GM18520 (cell line): ENCODE measurements around the gene SMARCA4.
"Not testable (repeated sequence)": the region's sequence is repeated elsewhere in the genome, so short reads cannot be mapped to it uniquely, and the experiment has no call there.

ENCODE experiments used
- ATAC-seq: cut with Tn5 transposase; IDR thresholded peaks from one replicate; pipeline ENCODE4 v1.9.1; 2021; ENCODE audit not compliant: unreplicated experiment

SMARCA4 gene

GRCh38 chr19:10975374-10976130 is 14.7 kb downstream of the SMARCA4 start:
- ATAC-seq: no peak

GRCh38 chr19:10976131-10976892 is 15.5 kb downstream of the SMARCA4 start:
- ATAC-seq: no peak

DNA sequence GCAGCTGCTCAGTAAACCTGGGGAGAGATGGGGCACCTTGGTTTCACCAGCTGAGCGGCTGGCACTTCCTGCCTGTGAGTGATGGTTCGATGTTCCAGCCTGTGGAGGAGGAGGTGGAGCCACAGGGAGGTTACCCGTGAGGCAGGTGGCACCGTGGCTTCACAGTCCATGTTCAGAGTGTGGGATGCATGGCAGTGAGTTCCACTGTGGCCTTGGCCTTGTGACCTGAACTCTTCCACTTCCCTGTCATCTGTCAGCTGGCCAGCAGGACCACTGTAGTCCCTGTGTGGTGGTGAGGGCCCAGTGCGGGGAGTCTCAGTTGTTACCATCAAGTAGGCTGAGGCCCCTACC is 16.9 kb downstream of the SMARCA4 start:
- no peak for ATAC-seq

DNA sequence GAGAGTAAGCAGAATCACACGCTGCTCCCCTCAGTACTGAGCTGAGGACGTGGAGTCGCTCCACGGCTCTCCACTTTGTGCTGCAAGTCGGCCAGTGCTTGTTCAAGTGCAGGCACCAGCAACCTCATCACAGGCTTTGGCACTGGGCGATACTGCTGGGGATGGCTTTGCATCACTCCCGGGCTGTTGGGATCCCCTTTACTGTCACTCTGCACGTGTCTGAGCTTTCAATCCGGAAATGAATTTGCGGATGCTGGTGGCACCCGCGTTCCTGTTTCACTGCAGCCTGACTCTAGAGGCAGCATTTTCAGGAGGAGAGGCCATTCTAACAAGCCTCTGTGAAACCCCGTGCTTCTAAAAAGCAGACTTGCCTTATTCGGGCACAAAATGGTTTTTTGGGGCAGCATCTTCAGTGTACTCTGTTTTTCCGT is 19.1 kb downstream of the SMARCA4 start:
- no peak for ATAC-seq

- ATAC-seq: no peak
These were observed 20.5 kb downstream of the SMARCA4 start for GRCh38 chr19:10981252-10981895.

DNA sequence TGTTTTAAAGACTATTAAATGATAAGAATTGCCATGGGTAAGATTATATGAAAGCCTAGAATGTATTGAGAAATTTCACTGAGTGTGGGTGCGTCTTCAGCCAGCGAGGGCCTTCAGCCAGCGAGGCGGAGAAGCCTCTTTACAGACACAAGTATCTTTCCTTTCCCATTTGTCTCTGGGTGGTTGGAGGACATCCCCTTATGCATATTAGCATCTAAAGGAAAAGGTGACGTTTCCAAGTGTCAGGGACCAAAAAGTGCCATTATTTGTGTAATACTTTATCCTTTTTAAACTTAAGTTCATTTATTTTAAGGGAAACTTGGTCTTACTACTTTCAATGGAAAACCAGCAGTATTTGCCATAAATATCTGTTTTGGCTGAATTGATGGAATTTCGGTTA is 22.2 kb downstream of the SMARCA4 start:
- no peak for ATAC-seq

DNA sequence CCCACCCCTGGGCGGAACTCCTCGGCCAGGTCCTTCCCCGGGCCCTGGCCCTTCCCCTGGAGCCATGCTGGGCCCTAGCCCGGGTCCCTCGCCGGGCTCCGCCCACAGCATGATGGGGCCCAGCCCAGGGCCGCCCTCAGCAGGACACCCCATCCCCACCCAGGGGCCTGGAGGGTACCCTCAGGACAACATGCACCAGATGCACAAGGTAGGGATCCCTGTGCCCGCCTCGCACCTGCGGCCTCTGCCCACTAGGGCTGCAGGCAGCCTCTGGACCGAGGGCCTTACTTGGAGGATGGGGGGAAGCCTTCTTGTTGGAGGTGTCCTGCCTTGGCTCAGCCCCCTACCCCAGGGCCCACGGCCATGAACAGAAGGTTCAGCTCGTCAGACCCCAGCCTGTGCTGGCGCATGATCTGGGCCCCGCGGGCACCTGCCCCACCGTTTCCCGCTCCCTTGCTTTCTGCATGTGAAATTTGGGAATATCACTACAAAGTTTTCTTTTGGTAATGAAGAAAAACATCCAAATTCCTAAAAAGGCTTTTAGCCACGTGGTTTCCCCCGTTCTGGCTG is 23.4 kb downstream of the SMARCA4 start:
- no peak for ATAC-seq

DNA sequence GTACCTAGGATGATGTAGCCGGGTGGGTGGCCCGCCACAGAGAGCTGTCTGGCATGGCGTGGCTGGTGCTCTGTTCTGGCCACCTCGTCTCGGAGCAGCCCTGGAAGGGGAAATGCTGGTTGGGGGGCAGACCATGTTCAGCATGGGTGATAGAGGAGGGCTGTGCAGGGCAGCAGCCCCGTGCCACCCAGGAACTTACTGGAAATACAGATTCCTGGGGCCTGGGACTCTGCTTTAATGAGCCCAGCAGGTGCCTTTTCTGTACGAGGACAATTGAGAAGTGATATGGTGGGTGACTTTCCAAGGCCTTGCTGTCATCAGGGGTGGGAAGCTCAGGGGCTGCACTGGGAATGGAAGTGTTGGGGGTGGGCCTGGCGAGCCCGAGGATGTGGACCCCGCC is 24.7 kb downstream of the SMARCA4 start:
- ATAC-seq: no peak

DNA sequence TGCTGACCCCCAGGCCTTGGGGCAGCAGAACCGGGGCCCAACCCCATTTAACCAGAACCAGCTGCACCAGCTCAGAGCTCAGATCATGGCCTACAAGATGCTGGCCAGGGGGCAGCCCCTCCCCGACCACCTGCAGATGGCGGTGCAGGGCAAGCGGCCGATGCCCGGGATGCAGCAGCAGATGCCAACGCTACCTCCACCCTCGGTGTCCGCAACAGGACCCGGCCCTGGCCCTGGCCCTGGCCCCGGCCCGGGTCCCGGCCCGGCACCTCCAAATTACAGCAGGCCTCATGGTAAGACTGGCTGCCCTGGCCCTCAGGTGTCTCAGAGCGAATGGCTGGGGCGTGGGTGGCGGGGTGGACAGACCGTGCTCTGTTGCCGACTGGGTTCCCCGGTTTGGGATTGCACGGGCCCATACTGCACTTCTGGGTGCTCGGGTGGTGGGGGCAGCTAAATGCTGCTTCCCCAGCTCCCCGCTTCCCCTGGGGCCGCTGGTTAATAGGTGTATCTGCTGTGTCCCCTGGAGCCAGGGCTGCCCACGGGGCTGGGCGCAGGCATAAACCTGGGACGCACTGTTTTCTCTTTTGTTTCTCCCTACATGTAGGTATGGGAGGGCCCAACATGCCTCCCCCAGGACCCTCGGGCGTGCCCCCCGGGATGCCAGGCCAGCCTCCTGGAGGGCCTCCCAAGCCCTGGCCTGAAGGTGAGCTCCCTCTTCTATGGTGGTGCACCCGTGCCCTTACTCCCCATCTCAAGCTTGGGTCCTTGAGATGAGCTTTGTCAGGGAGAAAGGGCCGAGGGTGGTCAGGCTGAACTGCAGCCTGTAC is 25.7 kb downstream of the SMARCA4 start:
- no peak for ATAC-seq

GRCh38 chr19:10987571-10988297 is 26.9 kb downstream of the SMARCA4 start:
- ATAC-seq: no peak

GRCh38 chr19:10988380-10988779 is 27.6 kb downstream of the SMARCA4 start:
- no peak for ATAC-seq

DNA sequence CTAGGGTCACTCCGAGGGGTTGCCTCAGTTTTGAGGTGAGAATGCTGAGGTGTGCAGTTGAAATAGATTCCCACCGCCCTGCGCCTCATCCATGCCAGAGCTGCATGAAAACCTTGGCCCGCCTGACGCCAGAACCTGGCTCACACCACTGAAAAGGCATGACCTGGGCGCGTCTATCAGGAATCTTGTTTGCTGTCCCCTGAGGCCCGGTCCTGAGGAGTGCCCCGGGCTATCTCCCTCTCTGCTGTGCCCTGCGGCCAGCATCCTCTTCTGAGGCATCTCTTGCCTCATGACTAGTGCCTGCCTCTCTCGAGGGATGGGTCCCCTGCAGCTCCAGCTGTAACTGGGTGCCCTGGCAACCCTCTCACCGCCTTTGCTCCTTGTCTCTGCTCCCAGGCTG is 28.1 kb downstream of the SMARCA4 start:
- no peak for ATAC-seq

- no peak for ATAC-seq
These were observed 30.2 kb downstream of the SMARCA4 start for GRCh38 chr19:10991076-10991475.

- no peak for ATAC-seq
These were observed 30.8 kb downstream of the SMARCA4 start for GRCh38 chr19:10991521-10992081.

DNA sequence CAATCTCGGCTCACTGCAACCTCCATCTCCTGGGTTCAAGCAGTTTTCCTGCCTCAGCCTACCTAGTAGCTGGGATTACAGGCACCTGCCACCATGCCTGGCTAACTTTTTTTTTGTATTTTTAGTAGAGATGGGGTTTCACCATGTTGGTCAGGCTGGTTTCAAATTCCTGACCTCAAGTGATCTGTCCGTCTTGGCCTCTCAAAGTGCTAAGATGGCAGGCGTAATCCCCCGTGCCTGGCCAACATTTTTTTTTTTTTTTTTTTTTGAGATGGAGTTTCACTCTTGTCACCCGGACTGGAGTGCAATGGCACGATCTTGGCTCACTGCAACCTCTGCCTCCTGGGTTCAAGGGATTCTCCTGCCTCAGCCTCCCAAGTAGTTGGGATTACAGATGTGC is 31.3 kb downstream of the SMARCA4 start:
- ATAC-seq: not testable (repeated sequence)

DNA sequence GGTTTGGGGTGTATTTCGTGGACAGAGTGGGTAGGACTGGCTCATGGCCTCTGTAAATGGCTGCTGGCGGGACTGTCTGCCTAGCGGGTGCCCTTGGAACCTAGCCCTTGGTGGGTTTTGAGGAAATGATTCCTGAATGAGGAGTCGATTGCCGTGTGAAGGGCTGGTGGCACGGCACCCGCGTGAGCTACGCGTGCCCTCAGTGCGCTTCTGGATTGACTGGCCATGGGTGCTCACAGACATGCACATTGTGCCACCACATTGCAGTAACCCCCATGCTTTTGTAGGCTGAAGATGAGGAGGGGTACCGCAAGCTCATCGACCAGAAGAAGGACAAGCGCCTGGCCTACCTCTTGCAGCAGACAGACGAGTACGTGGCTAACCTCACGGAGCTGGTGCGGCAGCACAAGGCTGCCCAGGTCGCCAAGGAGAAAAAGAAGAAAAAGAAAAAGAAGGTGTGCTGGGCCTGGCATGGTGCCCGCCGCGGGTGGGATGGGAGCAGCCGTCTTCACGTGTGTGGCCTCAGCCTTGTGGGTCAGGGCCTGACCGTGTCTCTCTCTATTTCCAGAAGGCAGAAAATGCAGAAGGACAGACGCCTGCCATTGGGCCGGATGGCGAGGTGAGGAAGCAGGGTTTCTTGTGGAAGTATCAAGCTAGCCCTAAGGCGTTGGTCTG is 35.2 kb downstream of the SMARCA4 start:
- no peak for ATAC-seq

DNA sequence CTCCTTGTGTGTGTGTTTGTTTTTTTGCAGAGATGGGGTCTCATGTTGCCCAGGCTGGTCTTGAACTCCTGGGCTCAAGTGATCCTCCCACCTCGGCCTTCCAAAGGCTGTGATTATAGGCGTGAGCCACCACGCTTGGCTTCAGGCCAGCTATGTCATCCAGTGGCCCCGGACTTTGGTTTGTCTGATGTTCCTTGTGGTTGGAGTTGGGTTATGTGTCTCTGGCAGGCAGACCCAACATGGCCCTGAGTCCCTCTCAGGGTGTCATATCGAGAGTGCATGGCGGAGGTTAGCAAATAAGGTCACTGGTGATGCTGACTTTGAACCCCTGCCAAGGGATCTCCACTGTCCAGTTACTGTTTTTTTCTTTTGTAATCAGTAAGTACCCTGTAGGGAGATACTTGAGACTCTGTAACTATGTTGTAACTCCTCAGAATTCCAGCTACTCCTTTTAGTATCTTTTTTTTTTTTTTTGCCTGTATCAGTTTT is 37.3 kb downstream of the SMARCA4 start:
- no peak for ATAC-seq

GRCh38 chr19:10998666-10999065 is 37.8 kb downstream of the SMARCA4 start:
- no peak for ATAC-seq

DNA sequence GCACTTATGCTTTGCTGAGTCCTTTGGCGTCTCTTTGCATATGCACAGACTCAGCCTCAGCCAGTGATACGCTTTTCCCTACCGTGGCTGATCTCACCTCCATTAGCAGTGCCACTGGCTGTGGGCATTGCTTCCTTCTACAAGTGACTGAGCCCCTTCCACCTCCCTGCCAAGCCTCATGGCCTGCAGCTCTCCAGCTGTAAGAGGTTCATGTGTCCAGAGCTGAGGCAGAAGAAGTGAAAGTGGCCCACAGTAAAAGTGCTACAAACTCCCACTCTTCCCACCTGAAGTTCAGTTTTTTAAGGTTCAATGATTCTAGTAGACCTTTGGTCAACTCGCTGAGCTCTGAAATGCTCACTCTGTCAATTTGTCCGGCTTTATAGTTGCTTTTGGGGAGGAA is 44.7 kb downstream of the SMARCA4 start:
- ATAC-seq: no peak
